WTC11 (cell line): Measurements from ENCODE around the gene CEP78. TPM values are rescaled to one million over a fixed set of nuclear protein-coding genes. Genes with fewer than 3 reads are reported as not detected.

Experiments used
- ATAC-seq: fragments of 200-7000 bp; cut with Tn5 transposase; 2 replicates; pipeline ENCODE4 v1.10.0; 2021; ENCODE audit warnings: mild to moderate bottlenecking, moderate library complexity
- CTCF ChIA-PET: fragments of 300-600 bp; sonication (Branson Sonifier 250); formaldehyde crosslinking; loops from one replicate; lab custom pipeline; 2021; ENCODE audit warnings: antibody characterized with exemption; lab: Charles Lee
- POLR2A ChIA-PET: fragments of 350-600 bp; sonication (Branson Sonifier 250); formaldehyde crosslinking; loops from one replicate; lab custom pipeline; 2021; ENCODE audit warnings: antibody characterized with exemption; lab: Charles Lee
- DNase-seq: peaks from one replicate; pipeline ENCODE4 v3.0.0; 2021; ENCODE audit warnings: low spot score
- H3K27ac Mint-ChIP-seq: 2 replicates; pipeline ENCODE4 v1.8.0; 2021; ENCODE audit warnings: mixed read lengths
- H3K27me3 Mint-ChIP-seq: 2 replicates; pipeline ENCODE4 v1.8.0; 2021; ENCODE audit warnings: low read depth, mild to moderate bottlenecking, moderate library complexity, mixed read lengths
- H3K36me3 Mint-ChIP-seq: 2 replicates; pipeline ENCODE4 v1.8.0; 2021; ENCODE audit warnings: mixed read lengths
- H3K4me1 Mint-ChIP-seq: 2 replicates; pipeline ENCODE4 v1.8.0; 2022; ENCODE audit warnings: mixed read lengths
- H3K4me3 Mint-ChIP-seq: 2 replicates; pipeline ENCODE4 v1.8.0; 2021; ENCODE audit warnings: mild to moderate bottlenecking, moderate library complexity, mixed read lengths
- H3K9me3 Mint-ChIP-seq: 2 replicates; pipeline ENCODE4 v1.8.0; 2021; ENCODE audit warnings: mixed read lengths
- FOXJ3 ChIP-seq: sonication (generic); formaldehyde crosslinking; IDR thresholded peaks from 2 replicates; pipeline ENCODE4 v1.9.0; 2021; ENCODE audit warnings: missing genetic modification reagents, mild to moderate bottlenecking, borderline replicate concordance
- IRF2 ChIP-seq: sonication (generic); formaldehyde crosslinking; IDR thresholded peaks from 2 replicates; pipeline ENCODE4 v1.8.0; 2022; ENCODE audit warnings: low read depth, missing genetic modification reagents, borderline replicate concordance
- KAT7 ChIP-seq: sonication (generic); formaldehyde crosslinking; IDR thresholded peaks from 2 replicates; pipeline ENCODE4 v1.8.1; 2023; ENCODE audit warnings: missing genetic modification reagents, mild to moderate bottlenecking, borderline replicate concordance
- MYBL2 ChIP-seq: sonication (generic); formaldehyde crosslinking; IDR thresholded peaks from 2 replicates; pipeline ENCODE4 v1.8.1; 2023; ENCODE audit warnings: mild to moderate bottlenecking, moderate library complexity, missing genetic modification reagents
- PRRX2 ChIP-seq: fragments of 250-450 bp; sonication (Bioruptor Pico); IDR thresholded peaks from 2 replicates; pipeline ENCODE4 v1.8.0; 2021; ENCODE audit warnings: mild to moderate bottlenecking
- SMAD4 ChIP-seq: sonication (generic); formaldehyde crosslinking; IDR thresholded peaks from 2 replicates; pipeline ENCODE4 v1.8.0; 2022; ENCODE audit warnings: mild to moderate bottlenecking, missing genetic modification reagents
- TP53 ChIP-seq: sonication (generic); formaldehyde crosslinking; IDR thresholded peaks from 2 replicates; pipeline ENCODE4 v1.8.1; 2023; ENCODE audit warnings: mild to moderate bottlenecking, missing genetic modification reagents
- ZNF121 ChIP-seq: sonication (generic); formaldehyde crosslinking; IDR thresholded peaks from 2 replicates; pipeline ENCODE4 v1.8.0; 2023; ENCODE audit warnings: missing genetic modification reagents
- ZNF219 ChIP-seq: sonication (generic); formaldehyde crosslinking; IDR thresholded peaks from 2 replicates; pipeline ENCODE4 v1.8.0; 2023; ENCODE audit warnings: missing genetic modification reagents, mild to moderate bottlenecking, borderline replicate concordance
- ZNF416 ChIP-seq: fragments of 250-450 bp; sonication (Bioruptor Pico); IDR thresholded peaks from 2 replicates; pipeline ENCODE4 v1.9.0; 2021; ENCODE audit warnings: mild to moderate bottlenecking, inconsistent platforms
- ZNF423 ChIP-seq: fragments of 250-450 bp; sonication (Bioruptor Pico); IDR thresholded peaks from 2 replicates; pipeline ENCODE4 v2.1.2; 2022; ENCODE audit warnings: mild to moderate bottlenecking, moderate library complexity
- total RNA-seq: library from RNA; stranded (reverse); gene quantifications from 3 replicates; pipeline ENCODE4 v1.2.3, GENCODE V29; 2021
- TF ChIP-seq, protein P1 (sequence below): sonication (generic); formaldehyde crosslinking; IDR thresholded peaks from 2 replicates; pipeline ENCODE4 v1.8.0; 2022; ENCODE audit warnings: mild to moderate bottlenecking, missing genetic modification reagents
- TF ChIP-seq, protein P2 (sequence below): sonication (generic); formaldehyde crosslinking; IDR thresholded peaks from 2 replicates; pipeline ENCODE4 v1.8.1; 2023; ENCODE audit warnings: mild to moderate bottlenecking, moderate library complexity, missing genetic modification reagents
- TF ChIP-seq, protein P3 (sequence below): sonication (generic); formaldehyde crosslinking; IDR thresholded peaks from 2 replicates; pipeline ENCODE4 v1.8.1; 2023; ENCODE audit warnings: mild to moderate bottlenecking, missing genetic modification reagents
- TF ChIP-seq, protein P4 (sequence below): sonication (generic); formaldehyde crosslinking; conservative IDR thresholded peaks from 2 replicates; pipeline ENCODE4 v1.8.1; 2023; ENCODE audit warnings: mild to moderate bottlenecking, low read depth, missing genetic modification reagents, moderate library complexity
- TF ChIP-seq, protein P5 (sequence below): sonication (generic); formaldehyde crosslinking; IDR thresholded peaks from 2 replicates; pipeline ENCODE4 v1.8.0; 2022; ENCODE audit warnings: mild to moderate bottlenecking, missing genetic modification reagents
- TF ChIP-seq, protein P6 (sequence below): sonication (generic); formaldehyde crosslinking; IDR thresholded peaks from 2 replicates; pipeline ENCODE4 v1.8.0; 2022; ENCODE audit warnings: mild to moderate bottlenecking, missing genetic modification reagents
- TF ChIP-seq, protein P7 (sequence below): sonication (generic); formaldehyde crosslinking; IDR thresholded peaks from 2 replicates; pipeline ENCODE4 v1.8.1; 2023; ENCODE audit warnings: mild to moderate bottlenecking, missing genetic modification reagents, borderline replicate concordance
- TF ChIP-seq, protein P8 (sequence below): fragments of 250-450 bp; sonication (Bioruptor Pico); IDR thresholded peaks from 2 replicates; pipeline ENCODE4 v1.9.0; 2021; ENCODE audit warnings: moderate library complexity, mild to moderate bottlenecking, inconsistent platforms, borderline replicate concordance

Gene CEP78
- total RNA-seq, 1 experiment from 2014 or later: 42.0 TPM

DNA sequence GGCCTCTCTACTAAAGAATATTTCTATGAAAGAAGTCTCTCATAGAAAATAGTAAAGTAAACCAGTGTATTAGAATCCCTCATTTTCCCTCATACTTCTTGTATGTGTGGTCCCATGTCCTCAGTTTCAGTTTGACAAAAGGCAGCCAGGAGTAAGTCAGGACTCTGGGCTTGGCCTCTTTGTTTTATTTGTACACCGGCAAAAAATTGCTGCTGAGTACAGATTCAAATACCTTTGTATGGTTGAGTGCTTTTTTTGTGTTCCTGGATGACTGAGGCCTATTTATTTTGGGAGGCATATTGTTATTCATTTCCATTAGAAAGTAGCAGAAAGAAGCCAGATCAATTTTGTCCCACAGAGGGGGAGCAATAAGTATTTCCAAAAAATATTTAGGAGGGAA lies 47.3 kb upstream of the CEP78 start (continued):
- TF ChIP-seq MYBL2 (CRISPR knock-in tag): no peak
- TF ChIP-seq FOXJ3 (CRISPR knock-in tag): no peak
- no peak for TF ChIP-seq ZNF416 (CRISPR knock-in tag)
- TF ChIP-seq, protein P1, sequence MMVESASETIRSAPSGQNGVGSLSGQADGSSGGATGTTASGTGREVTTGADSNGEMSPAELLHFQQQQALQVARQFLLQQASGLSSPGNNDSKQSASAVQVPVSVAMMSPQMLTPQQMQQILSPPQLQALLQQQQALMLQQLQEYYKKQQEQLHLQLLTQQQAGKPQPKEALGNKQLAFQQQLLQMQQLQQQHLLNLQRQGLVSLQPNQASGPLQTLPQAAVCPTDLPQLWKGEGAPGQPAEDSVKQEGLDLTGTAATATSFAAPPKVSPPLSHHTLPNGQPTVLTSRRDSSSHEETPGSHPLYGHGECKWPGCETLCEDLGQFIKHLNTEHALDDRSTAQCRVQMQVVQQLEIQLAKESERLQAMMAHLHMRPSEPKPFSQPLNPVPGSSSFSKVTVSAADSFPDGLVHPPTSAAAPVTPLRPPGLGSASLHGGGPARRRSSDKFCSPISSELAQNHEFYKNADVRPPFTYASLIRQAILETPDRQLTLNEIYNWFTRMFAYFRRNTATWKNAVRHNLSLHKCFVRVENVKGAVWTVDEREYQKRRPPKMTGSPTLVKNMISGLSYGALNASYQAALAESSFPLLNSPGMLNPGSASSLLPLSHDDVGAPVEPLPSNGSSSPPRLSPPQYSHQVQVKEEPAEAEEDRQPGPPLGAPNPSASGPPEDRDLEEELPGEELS (CRISPR knock-in tag): no peak
- TF ChIP-seq, protein P2, sequence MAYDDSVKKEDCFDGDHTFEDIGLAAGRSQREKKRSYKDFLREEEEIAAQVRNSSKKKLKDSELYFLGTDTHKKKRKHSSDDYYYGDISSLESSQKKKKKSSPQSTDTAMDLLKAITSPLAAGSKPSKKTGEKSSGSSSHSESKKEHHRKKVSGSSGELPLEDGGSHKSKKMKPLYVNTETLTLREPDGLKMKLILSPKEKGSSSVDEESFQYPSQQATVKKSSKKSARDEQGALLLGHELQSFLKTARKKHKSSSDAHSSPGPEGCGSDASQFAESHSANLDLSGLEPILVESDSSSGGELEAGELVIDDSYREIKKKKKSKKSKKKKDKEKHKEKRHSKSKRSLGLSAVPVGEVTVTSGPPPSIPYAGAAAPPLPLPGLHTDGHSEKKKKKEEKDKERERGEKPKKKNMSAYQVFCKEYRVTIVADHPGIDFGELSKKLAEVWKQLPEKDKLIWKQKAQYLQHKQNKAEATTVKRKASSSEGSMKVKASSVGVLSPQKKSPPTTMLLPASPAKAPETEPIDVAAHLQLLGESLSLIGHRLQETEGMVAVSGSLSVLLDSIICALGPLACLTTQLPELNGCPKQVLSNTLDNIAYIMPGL (CRISPR knock-in tag): no peak
- TF ChIP-seq, protein P3, sequence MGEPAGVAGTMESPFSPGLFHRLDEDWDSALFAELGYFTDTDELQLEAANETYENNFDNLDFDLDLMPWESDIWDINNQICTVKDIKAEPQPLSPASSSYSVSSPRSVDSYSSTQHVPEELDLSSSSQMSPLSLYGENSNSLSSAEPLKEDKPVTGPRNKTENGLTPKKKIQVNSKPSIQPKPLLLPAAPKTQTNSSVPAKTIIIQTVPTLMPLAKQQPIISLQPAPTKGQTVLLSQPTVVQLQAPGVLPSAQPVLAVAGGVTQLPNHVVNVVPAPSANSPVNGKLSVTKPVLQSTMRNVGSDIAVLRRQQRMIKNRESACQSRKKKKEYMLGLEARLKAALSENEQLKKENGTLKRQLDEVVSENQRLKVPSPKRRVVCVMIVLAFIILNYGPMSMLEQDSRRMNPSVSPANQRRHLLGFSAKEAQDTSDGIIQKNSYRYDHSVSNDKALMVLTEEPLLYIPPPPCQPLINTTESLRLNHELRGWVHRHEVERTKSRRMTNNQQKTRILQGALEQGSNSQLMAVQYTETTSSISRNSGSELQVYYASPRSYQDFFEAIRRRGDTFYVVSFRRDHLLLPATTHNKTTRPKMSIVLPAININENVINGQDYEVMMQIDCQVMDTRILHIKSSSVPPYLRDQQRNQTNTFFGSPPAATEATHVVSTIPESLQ: no peak
- TF ChIP-seq ZNF121: no peak
- no peak for TF ChIP-seq SMAD4 (CRISPR knock-in tag)
- TF ChIP-seq TP53 (CRISPR knock-in tag): no peak
- TF ChIP-seq, all 79 proteins: peak for 0

DNA sequence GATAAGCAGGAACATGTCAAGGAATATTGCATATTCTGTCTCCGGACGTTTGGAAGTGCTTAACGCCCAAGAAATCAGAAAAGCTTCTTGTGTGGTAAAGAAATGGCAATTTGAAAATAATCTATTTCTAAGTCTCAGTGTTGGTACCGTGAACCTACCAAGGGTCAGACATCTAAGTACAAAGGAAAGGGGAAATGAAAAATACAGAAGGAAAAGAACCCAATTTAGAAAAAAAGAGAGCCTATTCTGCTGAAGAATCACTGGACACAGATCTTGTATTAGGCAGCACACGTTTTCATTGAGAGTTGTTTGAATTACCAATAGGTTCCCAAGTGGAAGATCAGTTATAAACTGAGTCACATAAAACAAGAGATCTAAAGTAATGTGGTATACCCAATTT lies 46.9 kb upstream of the CEP78 start:
- H3K9me3 Mint-ChIP-seq: 0 out of 2 replicates have a peak, but pooled peaks cover under 1% of the 10 kb centered on the region
- H3K4me1 Mint-ChIP-seq: peaks cover 17% of the 10 kb centered on the region
- no peaks in the 10 kb centered on the region for H3K36me3 Mint-ChIP-seq
- H3K27ac Mint-ChIP-seq: no peak overlapping the region
- TF ChIP-seq, protein P1 (CRISPR knock-in tag): no peak
- no peak for TF ChIP-seq ZNF219
- TF ChIP-seq ZNF423 (CRISPR knock-in tag): no peak
- no peak for TF ChIP-seq MYBL2 (CRISPR knock-in tag)
- TF ChIP-seq, protein P4, sequence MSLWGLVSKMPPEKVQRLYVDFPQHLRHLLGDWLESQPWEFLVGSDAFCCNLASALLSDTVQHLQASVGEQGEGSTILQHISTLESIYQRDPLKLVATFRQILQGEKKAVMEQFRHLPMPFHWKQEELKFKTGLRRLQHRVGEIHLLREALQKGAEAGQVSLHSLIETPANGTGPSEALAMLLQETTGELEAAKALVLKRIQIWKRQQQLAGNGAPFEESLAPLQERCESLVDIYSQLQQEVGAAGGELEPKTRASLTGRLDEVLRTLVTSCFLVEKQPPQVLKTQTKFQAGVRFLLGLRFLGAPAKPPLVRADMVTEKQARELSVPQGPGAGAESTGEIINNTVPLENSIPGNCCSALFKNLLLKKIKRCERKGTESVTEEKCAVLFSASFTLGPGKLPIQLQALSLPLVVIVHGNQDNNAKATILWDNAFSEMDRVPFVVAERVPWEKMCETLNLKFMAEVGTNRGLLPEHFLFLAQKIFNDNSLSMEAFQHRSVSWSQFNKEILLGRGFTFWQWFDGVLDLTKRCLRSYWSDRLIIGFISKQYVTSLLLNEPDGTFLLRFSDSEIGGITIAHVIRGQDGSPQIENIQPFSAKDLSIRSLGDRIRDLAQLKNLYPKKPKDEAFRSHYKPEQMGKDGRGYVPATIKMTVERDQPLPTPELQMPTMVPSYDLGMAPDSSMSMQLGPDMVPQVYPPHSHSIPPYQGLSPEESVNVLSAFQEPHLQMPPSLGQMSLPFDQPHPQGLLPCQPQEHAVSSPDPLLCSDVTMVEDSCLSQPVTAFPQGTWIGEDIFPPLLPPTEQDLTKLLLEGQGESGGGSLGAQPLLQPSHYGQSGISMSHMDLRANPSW (CRISPR knock-in tag): no peak
- no peak for TF ChIP-seq IRF2 (CRISPR knock-in tag)
- TF ChIP-seq, protein P5, sequence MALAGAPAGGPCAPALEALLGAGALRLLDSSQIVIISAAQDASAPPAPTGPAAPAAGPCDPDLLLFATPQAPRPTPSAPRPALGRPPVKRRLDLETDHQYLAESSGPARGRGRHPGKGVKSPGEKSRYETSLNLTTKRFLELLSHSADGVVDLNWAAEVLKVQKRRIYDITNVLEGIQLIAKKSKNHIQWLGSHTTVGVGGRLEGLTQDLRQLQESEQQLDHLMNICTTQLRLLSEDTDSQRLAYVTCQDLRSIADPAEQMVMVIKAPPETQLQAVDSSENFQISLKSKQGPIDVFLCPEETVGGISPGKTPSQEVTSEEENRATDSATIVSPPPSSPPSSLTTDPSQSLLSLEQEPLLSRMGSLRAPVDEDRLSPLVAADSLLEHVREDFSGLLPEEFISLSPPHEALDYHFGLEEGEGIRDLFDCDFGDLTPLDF (CRISPR knock-in tag): no peak
- TF ChIP-seq, protein P6, sequence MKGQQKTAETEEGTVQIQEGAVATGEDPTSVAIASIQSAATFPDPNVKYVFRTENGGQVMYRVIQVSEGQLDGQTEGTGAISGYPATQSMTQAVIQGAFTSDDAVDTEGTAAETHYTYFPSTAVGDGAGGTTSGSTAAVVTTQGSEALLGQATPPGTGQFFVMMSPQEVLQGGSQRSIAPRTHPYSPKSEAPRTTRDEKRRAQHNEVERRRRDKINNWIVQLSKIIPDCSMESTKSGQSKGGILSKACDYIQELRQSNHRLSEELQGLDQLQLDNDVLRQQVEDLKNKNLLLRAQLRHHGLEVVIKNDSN (CRISPR knock-in tag): no peak
- TF ChIP-seq, protein P7, sequence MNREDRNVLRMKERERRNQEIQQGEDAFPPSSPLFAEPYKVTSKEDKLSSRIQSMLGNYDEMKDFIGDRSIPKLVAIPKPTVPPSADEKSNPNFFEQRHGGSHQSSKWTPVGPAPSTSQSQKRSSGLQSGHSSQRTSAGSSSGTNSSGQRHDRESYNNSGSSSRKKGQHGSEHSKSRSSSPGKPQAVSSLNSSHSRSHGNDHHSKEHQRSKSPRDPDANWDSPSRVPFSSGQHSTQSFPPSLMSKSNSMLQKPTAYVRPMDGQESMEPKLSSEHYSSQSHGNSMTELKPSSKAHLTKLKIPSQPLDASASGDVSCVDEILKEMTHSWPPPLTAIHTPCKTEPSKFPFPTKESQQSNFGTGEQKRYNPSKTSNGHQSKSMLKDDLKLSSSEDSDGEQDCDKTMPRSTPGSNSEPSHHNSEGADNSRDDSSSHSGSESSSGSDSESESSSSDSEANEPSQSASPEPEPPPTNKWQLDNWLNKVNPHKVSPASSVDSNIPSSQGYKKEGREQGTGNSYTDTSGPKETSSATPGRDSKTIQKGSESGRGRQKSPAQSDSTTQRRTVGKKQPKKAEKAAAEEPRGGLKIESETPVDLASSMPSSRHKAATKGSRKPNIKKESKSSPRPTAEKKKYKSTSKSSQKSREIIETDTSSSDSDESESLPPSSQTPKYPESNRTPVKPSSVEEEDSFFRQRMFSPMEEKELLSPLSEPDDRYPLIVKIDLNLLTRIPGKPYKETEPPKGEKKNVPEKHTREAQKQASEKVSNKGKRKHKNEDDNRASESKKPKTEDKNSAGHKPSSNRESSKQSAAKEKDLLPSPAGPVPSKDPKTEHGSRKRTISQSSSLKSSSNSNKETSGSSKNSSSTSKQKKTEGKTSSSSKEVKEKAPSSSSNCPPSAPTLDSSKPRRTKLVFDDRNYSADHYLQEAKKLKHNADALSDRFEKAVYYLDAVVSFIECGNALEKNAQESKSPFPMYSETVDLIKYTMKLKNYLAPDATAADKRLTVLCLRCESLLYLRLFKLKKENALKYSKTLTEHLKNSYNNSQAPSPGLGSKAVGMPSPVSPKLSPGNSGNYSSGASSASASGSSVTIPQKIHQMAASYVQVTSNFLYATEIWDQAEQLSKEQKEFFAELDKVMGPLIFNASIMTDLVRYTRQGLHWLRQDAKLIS: no peak
- TF ChIP-seq, protein P8, sequence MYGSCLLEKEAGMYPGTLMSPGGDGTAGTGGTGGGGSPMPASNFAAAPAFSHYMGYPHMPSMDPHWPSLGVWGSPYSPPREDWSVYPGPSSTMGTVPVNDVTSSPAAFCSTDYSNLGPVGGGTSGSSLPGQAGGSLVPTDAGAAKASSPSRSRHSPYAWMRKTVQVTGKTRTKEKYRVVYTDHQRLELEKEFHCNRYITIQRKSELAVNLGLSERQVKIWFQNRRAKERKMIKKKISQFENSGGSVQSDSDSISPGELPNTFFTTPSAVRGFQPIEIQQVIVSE (CRISPR knock-in tag): no peak
- TF ChIP-seq PRRX2: no peak
- TF ChIP-seq ZNF416 (CRISPR knock-in tag): no peak
- no peak for TF ChIP-seq KAT7 (CRISPR knock-in tag)
- DNase-seq: no peak
- POLR2A ChIA-PET: no interaction called here
- H3K4me3 Mint-ChIP-seq: no peak overlapping the region
- H3K27me3 Mint-ChIP-seq: no peaks in the 10 kb centered on the region
- ATAC-seq: no peak
- CTCF ChIA-PET: no interaction called here
